ENCODE results near the gene LDB3.

The LDB3 gene, protein sequence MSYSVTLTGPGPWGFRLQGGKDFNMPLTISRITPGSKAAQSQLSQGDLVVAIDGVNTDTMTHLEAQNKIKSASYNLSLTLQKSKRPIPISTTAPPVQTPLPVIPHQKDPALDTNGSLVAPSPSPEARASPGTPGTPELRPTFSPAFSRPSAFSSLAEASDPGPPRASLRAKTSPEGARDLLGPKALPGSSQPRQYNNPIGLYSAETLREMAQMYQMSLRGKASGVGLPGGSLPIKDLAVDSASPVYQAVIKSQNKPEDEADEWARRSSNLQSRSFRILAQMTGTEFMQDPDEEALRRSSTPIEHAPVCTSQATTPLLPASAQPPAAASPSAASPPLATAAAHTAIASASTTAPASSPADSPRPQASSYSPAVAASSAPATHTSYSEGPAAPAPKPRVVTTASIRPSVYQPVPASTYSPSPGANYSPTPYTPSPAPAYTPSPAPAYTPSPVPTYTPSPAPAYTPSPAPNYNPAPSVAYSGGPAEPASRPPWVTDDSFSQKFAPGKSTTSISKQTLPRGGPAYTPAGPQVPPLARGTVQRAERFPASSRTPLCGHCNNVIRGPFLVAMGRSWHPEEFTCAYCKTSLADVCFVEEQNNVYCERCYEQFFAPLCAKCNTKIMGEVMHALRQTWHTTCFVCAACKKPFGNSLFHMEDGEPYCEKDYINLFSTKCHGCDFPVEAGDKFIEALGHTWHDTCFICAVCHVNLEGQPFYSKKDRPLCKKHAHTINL

DNA sequence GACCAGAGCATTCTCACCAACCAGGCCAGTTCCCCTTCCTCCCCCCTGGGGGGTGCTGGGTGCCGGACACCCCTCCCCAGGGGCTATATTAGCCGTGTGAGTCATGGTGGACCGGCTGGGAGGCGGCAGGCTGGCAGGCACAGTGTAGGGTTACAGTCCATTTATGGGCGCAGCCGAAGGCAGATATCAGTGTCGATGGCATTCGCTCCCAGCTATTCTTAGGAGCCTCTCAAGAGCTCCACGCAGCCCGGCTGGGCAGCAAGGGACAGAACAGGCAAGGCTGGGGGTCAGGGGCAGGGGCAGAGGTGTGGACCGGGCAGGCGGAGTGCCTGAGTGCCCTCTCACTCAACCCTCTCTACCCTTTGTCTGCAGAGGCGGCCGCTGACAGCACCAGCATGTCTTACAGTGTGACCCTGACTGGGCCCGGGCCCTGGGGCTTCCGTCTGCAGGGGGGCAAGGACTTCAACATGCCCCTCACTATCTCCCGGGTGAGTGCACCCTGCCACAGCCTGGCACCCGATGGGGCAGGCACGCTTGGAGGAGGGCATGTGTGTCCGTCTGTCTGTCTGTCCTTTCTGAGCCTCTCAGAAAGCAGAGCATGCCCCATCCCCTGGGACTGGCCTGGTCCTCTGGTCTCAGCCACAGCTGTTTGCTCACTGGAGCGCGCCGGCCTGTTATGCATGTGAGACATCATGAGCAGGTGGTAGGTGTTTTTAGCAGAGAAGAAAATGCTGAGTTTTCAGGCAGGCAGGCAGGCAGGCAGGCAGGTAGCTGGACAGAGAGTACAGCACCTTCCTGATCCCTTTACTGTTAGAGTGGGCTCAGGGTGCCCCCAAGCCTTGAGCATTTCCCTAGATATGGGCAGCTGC is at the start of gene LDB3:
TSS of gene LDB3 (plus strand) at position 215 of the 869 bp plus-strand sequence. CDS start at position 396, 181 bp downstream.
- H3K36me3 ChIP-seq (ENCODE audit: control insufficient read depth, low read length): no peaks in the 10 kb centered on the region
- H4K20me1 ChIP-seq (ENCODE audit: control insufficient read depth, insufficient read depth, low read depth, low read length): no peaks in the 10 kb centered on the region
- H3K4me2 ChIP-seq (ENCODE audit: low read length): no peak within 1 kb of the TSS
- no peaks in the 10 kb centered on the region for H3F3A ChIP-seq (ENCODE audit: control insufficient read depth, insufficient read depth)
- TF ChIP-seq, protein P1, sequence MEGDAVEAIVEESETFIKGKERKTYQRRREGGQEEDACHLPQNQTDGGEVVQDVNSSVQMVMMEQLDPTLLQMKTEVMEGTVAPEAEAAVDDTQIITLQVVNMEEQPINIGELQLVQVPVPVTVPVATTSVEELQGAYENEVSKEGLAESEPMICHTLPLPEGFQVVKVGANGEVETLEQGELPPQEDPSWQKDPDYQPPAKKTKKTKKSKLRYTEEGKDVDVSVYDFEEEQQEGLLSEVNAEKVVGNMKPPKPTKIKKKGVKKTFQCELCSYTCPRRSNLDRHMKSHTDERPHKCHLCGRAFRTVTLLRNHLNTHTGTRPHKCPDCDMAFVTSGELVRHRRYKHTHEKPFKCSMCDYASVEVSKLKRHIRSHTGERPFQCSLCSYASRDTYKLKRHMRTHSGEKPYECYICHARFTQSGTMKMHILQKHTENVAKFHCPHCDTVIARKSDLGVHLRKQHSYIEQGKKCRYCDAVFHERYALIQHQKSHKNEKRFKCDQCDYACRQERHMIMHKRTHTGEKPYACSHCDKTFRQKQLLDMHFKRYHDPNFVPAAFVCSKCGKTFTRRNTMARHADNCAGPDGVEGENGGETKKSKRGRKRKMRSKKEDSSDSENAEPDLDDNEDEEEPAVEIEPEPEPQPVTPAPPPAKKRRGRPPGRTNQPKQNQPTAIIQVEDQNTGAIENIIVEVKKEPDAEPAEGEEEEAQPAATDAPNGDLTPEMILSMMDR (IDR thresholded peaks at IDR 0.05; ENCODE audit: low read depth, low read length, poor library complexity, severe bottlenecking): no peak
- no peak for TF ChIP-seq EZH2phosphoT487 (IDR thresholded peaks at IDR 0.05; ENCODE audit: borderline replicate concordance, low read length)
- H3K9me3 ChIP-seq (ENCODE audit: control insufficient read depth, insufficient read depth, low read length): no peaks in the 10 kb centered on the region
- H3K27me3 ChIP-seq (ENCODE audit: control insufficient read depth, low read length): no peaks in the 10 kb centered on the region
- peaks cover 8% of the 10 kb centered on the region for H3K4me1 ChIP-seq (ENCODE audit: control insufficient read depth, low read length)
- H3K4me3 ChIP-seq (ENCODE audit: low read length): no peak within 1 kb of the TSS
- H3K79me2 ChIP-seq (ENCODE audit: control insufficient read depth, low read length): no peaks in the 10 kb centered on the region
- no peak within 1 kb of the TSS for H3K27ac ChIP-seq (ENCODE audit: low read depth, low read length)
- no peaks in the 10 kb centered on the region for H3K9me2 ChIP-seq (replicated peaks; ENCODE audit: control insufficient read depth, low read length)

DNA sequence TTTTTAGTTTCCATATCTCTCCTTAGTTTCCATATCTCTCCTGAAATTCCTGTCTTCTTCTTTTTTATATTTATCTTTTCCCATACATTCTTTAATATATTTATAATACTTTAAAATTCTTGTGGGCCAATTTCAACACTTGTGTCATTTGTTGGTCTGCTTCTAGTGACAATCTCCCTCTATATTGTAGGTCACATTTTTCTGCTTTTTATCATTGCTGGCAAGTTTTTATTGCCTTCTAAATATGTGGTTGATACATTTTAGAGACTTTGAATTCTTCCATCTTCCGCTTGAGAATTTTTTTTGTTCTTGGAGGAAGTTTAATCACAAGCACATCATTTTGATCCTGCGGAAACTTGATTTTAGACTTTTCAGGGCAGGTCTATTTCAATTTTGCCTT is 40.0 kb upstream of the LDB3 start:
- no peaks in the 10 kb centered on the region for H3K4me1 ChIP-seq (ENCODE audit: control insufficient read depth, low read length)
- H3F3A ChIP-seq (ENCODE audit: control insufficient read depth, insufficient read depth): no peaks in the 10 kb centered on the region
- no peak overlapping the region for H3K4me2 ChIP-seq (ENCODE audit: low read length)
- H3K36me3 ChIP-seq (ENCODE audit: control insufficient read depth, low read length): no peaks in the 10 kb centered on the region
- H3K27ac ChIP-seq (ENCODE audit: low read depth, low read length): no peak overlapping the region
- H3K9me2 ChIP-seq (replicated peaks; ENCODE audit: control insufficient read depth, low read length): no peaks in the 10 kb centered on the region
- TF ChIP-seq, protein P1 (IDR thresholded peaks at IDR 0.05; ENCODE audit: low read depth, low read length, poor library complexity, severe bottlenecking): no peak
- no peak for TF ChIP-seq EZH2phosphoT487 (IDR thresholded peaks at IDR 0.05; ENCODE audit: borderline replicate concordance, low read length)
- no peak overlapping the region for H3K4me3 ChIP-seq (ENCODE audit: low read length)
- H4K20me1 ChIP-seq (ENCODE audit: control insufficient read depth, insufficient read depth, low read depth, low read length): no peaks in the 10 kb centered on the region
- no peaks in the 10 kb centered on the region for H3K9me3 ChIP-seq (ENCODE audit: control insufficient read depth, insufficient read depth, low read length)
- H3K27me3 ChIP-seq (ENCODE audit: control insufficient read depth, low read length): no peaks in the 10 kb centered on the region
- no peaks in the 10 kb centered on the region for H3K79me2 ChIP-seq (ENCODE audit: control insufficient read depth, low read length)

DNA sequence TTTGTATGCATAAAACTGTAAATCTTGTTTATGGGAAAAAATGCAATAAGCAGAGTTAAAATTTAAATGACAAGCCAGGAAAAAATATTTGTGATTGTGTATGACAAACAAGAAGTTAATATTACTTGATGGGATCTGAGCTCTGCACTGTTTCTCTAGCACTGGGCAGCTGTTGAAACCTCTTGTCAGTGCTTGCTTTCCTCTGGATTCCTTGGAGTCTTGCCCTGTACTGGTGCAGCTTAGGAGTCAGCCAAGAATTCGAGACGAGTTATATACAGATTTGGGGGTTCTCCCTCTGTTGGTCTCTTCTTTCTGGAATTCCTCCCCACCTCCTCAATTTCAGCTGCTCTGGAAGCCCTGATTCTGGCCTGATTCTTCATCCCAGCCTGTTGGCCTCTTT is 38.2 kb upstream of the LDB3 start:
- no peak for TF ChIP-seq EZH2phosphoT487 (IDR thresholded peaks at IDR 0.05; ENCODE audit: borderline replicate concordance, low read length)
- TF ChIP-seq, protein P1 (IDR thresholded peaks at IDR 0.05; ENCODE audit: low read depth, low read length, poor library complexity, severe bottlenecking): no peak
- H3K4me2 ChIP-seq (ENCODE audit: low read length): no peak overlapping the region
- no peak overlapping the region for H3K4me3 ChIP-seq (ENCODE audit: low read length)
- no peaks in the 10 kb centered on the region for H3K79me2 ChIP-seq (ENCODE audit: control insufficient read depth, low read length)
- no peaks in the 10 kb centered on the region for H3K9me2 ChIP-seq (replicated peaks; ENCODE audit: control insufficient read depth, low read length)
- peaks cover 5% of the 10 kb centered on the region; the same call in 1 of the 2 replicates for H3K27me3 ChIP-seq (ENCODE audit: control insufficient read depth, low read length)
- no peaks in the 10 kb centered on the region for H3K36me3 ChIP-seq (ENCODE audit: control insufficient read depth, low read length)
- no peak overlapping the region for H3K27ac ChIP-seq (ENCODE audit: low read depth, low read length)
- H3K9me3 ChIP-seq (ENCODE audit: control insufficient read depth, insufficient read depth, low read length): no peaks in the 10 kb centered on the region
- no peaks in the 10 kb centered on the region for H3K4me1 ChIP-seq (ENCODE audit: control insufficient read depth, low read length)
- no peaks in the 10 kb centered on the region for H4K20me1 ChIP-seq (ENCODE audit: control insufficient read depth, insufficient read depth, low read depth, low read length)
- no peaks in the 10 kb centered on the region for H3F3A ChIP-seq (ENCODE audit: control insufficient read depth, insufficient read depth)

Measured in DOHH2 (cell line).